ENCODE data around the gene ZNHIT3.

- TF ChIP-seq CTCF (IDR thresholded peaks at IDR 0.05; ENCODE audit: low read depth, low read length, poor library complexity, severe bottlenecking): no peak
- TF ChIP-seq EZH2phosphoT487 (IDR thresholded peaks at IDR 0.05; ENCODE audit: borderline replicate concordance, low read length): no peak
Measured at GRCh38 chr17:36474571-36474970, 11.9 kb upstream of the ZNHIT3 start.

Data from DOHH2 (cell line).